ENCODE data around the gene HBZ.
"Not testable (repeated sequence)": the region's sequence is repeated elsewhere in the genome, so short reads cannot be mapped to it uniquely, and the experiment has no call there.

HBZ gene

DNA sequence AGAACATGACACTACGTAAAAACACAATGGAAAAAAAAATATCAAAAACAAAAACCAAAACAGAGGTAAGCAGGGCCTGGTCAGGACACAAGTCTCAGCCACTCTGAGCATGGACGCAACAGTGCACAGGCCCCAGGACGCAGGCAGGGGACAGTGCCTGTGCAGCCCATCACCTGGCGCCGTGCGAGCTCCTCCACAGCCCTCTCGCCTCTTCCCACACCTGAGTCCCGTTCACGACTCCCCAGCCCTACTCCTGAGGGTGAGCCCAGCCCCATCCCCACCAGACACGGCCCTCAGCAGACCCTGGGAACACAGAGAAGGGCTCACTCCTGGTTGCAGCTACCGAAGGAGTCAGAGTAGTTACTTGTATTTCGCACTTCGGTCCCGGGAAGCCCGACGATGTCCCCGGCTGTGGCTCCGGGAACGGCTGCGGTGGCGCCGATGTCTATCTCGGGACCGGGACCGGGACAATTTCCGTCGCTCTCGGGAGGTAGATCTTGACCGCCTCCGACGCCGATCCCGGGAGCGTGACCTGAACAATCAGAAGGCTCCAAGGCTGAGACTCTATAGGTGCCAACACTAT lies 37.3 kb downstream of the HBZ start:
- H3K27me3 Mint-ChIP-seq (ENCODE audit: low read depth): no peaks in the 10 kb centered on the region
- peaks cover 27% of the 10 kb centered on the region for H3K36me3 Mint-ChIP-seq (ENCODE audit: low read depth)
- no peak overlapping the region for H3K27ac Mint-ChIP-seq
- no peaks in the 10 kb centered on the region for H3K9me3 Mint-ChIP-seq
- peaks cover 8% of the 10 kb centered on the region for H3K4me1 Mint-ChIP-seq (ENCODE audit: low read depth)
- no peak overlapping the region for H3K4me3 Mint-ChIP-seq

DNA sequence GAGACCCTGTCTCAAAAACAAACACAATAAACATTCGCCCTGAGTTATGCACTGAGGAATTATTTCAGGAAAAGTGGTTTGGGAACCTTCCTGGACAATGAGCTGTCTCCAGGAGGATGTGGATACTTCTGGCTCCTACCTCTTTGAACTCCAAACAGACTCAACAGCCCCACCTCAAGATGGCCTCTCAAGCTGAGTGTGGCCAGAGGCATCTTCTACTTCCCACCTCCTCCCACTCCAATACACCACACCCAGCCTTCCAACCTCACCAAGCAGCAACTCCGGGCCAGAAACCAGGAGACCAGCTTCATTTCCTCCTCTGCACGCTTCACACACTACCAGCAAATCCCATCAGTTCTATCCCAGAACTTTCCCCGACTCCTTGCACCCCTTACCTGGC lies 39.4 kb downstream of the HBZ start:
- peaks cover 32% of the 10 kb centered on the region for H3K36me3 Mint-ChIP-seq (ENCODE audit: low read depth)

DNA sequence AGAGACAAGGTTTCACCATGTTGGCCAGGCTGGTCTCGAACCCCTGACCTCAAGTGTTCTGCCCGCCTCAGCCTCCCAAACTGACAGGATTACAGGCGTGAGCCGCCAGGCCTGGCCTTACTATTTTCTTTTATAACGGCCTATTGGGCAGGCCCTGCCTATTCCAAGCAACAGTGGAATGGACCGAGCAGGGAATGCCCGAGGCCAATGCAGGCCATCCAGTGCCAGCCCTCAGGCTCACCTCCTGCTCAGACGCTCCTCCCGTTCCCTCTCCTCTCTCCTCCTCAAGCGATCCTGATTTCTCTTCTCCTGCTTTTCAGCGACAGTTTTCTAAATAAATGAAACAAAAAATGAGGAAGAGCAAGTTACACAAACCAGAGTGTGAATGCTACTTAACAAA lies 40.2 kb downstream of the HBZ start:
- Mint-ChIP-seq H3K27ac (no peak overlapping the region), H3K27me3 (ENCODE audit: low read depth) (no peaks in the 10 kb centered on the region), H3K4me3 (no peak overlapping the region), H3K36me3 (ENCODE audit: low read depth) (peaks cover 32% of the 10 kb centered on the region), H3K9me3 (no peaks in the 10 kb centered on the region), H3K4me1 (ENCODE audit: low read depth) (peaks cover 8% of the 10 kb centered on the region)

More for the DNA sequence above, 39.4 kb downstream of the HBZ start:
- H3K27ac Mint-ChIP-seq: no peak overlapping the region
- H3K4me3 Mint-ChIP-seq: no peak overlapping the region
- H3K4me1 Mint-ChIP-seq (ENCODE audit: low read depth): peaks cover 8% of the 10 kb centered on the region
- H3K27me3 Mint-ChIP-seq (ENCODE audit: low read depth): no peaks in the 10 kb centered on the region
- no peaks in the 10 kb centered on the region for H3K9me3 Mint-ChIP-seq

DNA sequence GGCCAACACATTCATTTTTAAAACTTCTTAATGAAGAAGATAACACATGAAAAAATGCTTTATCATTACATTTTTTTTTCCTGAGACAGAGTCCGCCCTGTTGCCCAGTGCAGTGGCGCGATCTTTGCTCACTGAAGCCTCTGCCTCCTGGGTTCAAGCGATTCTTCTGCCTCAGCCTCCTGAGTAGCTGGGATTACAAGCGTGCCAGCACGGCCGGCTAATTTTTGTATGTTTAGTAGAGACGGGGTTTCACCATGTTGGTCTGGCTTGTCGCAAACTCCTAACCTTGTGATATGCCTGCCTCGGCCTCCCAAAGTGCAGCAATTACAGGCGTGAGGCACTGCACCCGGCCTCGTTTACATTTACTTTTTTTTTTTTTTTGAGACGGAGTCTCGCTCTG lies 41.0 kb downstream of the HBZ start:
- Mint-ChIP-seq H3K36me3 (ENCODE audit: low read depth) (peaks cover 35% of the 10 kb centered on the region), H3K9me3 (no peaks in the 10 kb centered on the region), H3K27me3 (ENCODE audit: low read depth) (no peaks in the 10 kb centered on the region), H3K4me1 (ENCODE audit: low read depth) (peaks cover 8% of the 10 kb centered on the region), H3K4me3 (no peak overlapping the region), H3K27ac (no peak overlapping the region)

DNA sequence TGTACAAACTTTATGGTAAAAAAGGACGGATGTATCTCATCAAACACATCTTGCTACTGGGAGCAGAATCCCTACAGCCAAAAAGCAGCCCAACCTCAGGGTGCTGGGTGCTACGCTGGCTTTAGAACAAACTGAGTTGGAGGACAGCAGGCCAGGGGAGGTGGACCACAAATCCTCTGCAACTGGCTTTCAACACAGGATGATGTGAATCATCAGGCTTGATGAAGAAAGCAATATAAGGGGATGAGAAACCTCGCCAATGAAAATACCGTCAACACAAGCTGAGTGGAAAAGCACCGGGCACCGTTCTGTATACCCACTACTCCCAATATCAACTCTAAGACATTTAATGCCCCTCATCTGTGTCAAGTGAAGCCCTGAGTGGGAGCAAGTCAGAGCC lies 42.1 kb downstream of the HBZ start:
- Mint-ChIP-seq H3K4me1 (ENCODE audit: low read depth) (no peaks in the 10 kb centered on the region), H3K36me3 (ENCODE audit: low read depth) (peaks cover 30% of the 10 kb centered on the region), H3K27ac (no peak overlapping the region)

DNA sequence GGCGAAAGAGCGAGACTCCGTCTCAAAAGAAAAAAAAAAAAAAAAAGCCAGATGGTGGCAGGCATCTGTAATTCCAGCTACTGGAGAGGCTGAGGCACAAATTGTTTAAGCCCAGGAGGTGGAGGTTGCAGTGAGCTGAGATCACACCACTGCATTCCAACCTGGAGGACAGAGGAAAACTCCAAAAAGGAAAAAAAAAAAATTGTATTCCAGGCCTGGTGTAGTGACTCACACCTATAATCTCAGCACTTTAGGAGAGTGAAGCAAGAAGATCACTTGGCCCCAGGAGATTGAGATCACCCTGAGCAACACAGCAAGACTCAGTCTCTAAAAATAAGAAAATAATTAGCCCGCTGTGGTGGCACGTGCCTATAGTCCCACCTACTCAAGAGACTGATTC lies 47.9 kb downstream of the HBZ start:
- no peak overlapping the region for H3K27ac Mint-ChIP-seq
- no peak overlapping the region for H3K4me3 Mint-ChIP-seq
- no peaks in the 10 kb centered on the region for H3K4me1 Mint-ChIP-seq (ENCODE audit: low read depth)
- no peaks in the 10 kb centered on the region for H3K9me3 Mint-ChIP-seq
- H3K36me3 Mint-ChIP-seq (ENCODE audit: low read depth): peaks cover 13% of the 10 kb centered on the region
- H3K27me3 Mint-ChIP-seq (ENCODE audit: low read depth): no peaks in the 10 kb centered on the region

More for the DNA sequence above, 42.1 kb downstream of the HBZ start:
- H3K27me3 Mint-ChIP-seq (ENCODE audit: low read depth): no peaks in the 10 kb centered on the region
- H3K4me3 Mint-ChIP-seq: no peak overlapping the region
- H3K9me3 Mint-ChIP-seq: no peaks in the 10 kb centered on the region

DNA sequence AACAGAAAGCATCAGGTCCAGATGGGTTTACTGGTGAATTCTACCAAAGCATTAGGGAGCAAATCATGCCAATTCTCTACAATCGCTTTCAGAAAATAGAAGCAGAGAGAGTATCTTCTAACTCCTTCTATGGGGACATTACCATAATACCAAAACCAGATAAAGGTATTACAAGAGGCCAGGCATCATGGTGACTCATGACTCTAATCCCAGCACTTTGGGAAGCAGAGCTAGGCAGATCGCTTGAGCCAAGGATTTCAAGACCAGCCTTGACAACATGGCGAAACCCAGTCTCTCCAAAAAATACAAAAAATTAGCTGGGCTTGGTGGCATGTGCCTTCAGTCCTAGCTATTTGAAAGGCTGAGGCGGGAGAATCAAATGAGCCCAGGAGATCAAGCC lies 50.8 kb downstream of the HBZ start:
- Mint-ChIP-seq H3K36me3 (ENCODE audit: low read depth) (peaks cover 23% of the 10 kb centered on the region), H3K27ac (no peak overlapping the region), H3K27me3 (ENCODE audit: low read depth) (no peaks in the 10 kb centered on the region), H3K9me3 (no peaks in the 10 kb centered on the region), H3K4me1 (ENCODE audit: low read depth) (peaks cover 11% of the 10 kb centered on the region), H3K4me3 (no peak overlapping the region)

DNA sequence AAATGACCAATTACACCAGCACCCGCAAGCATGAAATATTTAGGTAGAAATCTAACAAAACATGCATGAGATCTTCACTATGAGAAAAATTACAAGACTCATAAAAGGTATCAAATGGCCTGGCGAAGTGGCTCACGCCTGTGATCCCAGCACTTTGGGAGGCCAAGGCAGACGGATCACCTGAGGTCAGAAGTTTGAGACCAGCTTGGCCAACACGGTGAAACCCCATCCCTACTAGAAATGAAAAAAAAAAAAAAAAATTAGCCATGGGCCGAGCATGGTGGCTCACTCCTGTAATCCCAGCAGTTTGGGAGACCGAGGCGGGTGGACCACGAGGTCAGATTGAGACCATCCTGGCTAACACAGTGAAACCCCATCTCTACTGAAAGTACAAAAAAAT lies 51.6 kb downstream of the HBZ start:
- Mint-ChIP-seq H3K36me3 (ENCODE audit: low read depth) (peaks cover 25% of the 10 kb centered on the region), H3K4me1 (ENCODE audit: low read depth) (peaks cover 11% of the 10 kb centered on the region)
- not testable (repeated sequence) for H3K9me3 Mint-ChIP-seq; H3K4me3 Mint-ChIP-seq; H3K27me3 Mint-ChIP-seq (ENCODE audit: low read depth); H3K27ac Mint-ChIP-seq
